ENCODE results near the gene SSB. TPM values are rescaled to one million over a fixed set of nuclear protein-coding genes. Genes with fewer than 3 reads are reported as not detected.
"Not testable (repeated sequence)": the region's sequence is repeated elsewhere in the genome, so short reads cannot be mapped to it uniquely, and the experiment has no call there.

Gene SSB
- total RNA-seq, 4 donors from 2014 or later: 35.5 to 91.0 (median 44.4) TPM

DNA sequence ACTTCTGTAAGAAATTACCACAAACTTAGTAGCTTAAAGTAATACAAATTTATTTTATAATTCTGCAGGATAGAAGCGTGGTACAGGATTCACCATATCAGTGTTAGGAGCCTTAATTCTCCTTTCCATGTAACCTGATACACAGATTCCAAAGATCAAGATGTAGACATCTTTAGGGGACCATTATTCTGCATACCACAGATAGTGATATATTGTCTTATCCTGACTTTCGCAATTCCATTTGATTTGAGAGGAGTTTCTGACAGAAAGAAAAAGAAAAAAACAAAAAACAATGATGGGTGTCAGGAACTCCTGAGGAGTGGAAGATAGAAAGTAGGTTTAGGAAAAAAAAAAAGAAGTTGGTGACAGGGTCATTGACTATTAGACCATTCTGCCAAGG, 40.9 kb upstream of the SSB start:
- Histone ChIP-seq H3K9me3 (no peaks in the 10 kb centered on the region), H3K4me1 (no peaks in the 10 kb centered on the region), H3K36me3 (no peaks in the 10 kb centered on the region), H3K4me3 (no peak overlapping the region), H3K27me3 (no peaks in the 10 kb centered on the region), H3K27ac (no peak overlapping the region)
- 97% methylated on average over 2 of the region's 2 CpGs for WGBS
- TF ChIP-seq POLR2AphosphoS5 (IDR thresholded peaks at IDR 0.05) (no peak), POLR2A (IDR thresholded peaks at IDR 0.05) (no peak), EP300 (IDR thresholded peaks at IDR 0.05) (no peak)
- TF ChIP-seq, protein P1, sequence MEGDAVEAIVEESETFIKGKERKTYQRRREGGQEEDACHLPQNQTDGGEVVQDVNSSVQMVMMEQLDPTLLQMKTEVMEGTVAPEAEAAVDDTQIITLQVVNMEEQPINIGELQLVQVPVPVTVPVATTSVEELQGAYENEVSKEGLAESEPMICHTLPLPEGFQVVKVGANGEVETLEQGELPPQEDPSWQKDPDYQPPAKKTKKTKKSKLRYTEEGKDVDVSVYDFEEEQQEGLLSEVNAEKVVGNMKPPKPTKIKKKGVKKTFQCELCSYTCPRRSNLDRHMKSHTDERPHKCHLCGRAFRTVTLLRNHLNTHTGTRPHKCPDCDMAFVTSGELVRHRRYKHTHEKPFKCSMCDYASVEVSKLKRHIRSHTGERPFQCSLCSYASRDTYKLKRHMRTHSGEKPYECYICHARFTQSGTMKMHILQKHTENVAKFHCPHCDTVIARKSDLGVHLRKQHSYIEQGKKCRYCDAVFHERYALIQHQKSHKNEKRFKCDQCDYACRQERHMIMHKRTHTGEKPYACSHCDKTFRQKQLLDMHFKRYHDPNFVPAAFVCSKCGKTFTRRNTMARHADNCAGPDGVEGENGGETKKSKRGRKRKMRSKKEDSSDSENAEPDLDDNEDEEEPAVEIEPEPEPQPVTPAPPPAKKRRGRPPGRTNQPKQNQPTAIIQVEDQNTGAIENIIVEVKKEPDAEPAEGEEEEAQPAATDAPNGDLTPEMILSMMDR (IDR thresholded peaks at IDR 0.05): no peak
- no peak for DNase-seq (ENCODE audit: low spot score in 2 of 2)

DNA sequence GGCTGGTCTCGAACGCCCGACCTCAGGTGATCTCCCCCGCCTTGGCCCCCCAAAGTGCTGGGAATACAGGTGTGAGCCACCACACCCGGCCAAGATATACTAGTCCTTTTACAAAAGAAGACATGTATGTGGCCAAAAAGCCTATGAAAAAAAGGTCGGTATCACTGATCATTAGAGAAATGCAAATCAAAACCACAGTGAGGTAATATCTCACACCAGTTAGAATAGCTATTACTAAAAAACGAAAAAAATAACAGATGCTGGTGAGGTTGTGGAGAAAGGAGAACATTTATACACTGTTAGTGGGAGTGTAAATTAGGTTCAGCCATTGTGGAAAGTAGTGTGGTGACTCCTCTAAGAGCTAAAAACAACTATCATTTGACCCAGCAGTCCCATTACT, 38.7 kb upstream of the SSB start:
- H3K4me1 ChIP-seq: no peaks in the 10 kb centered on the region
- TF ChIP-seq POLR2AphosphoS5 (IDR thresholded peaks at IDR 0.05): no peak
- TF ChIP-seq, protein P1 (IDR thresholded peaks at IDR 0.05): no peak
- TF ChIP-seq POLR2A (IDR thresholded peaks at IDR 0.05): no peak
- TF ChIP-seq EP300 (IDR thresholded peaks at IDR 0.05): no peak
- H3K27me3 ChIP-seq: no peaks in the 10 kb centered on the region
- no peaks in the 10 kb centered on the region for H3K36me3 ChIP-seq
- no peaks in the 10 kb centered on the region for H3K9me3 ChIP-seq
- WGBS: 68% methylated on average over 7 of the region's 7 CpGs
- H3K27ac ChIP-seq: no peak overlapping the region
- no peak overlapping the region for H3K4me3 ChIP-seq
- no peak for DNase-seq (ENCODE audit: low spot score in 2 of 2)

DNA sequence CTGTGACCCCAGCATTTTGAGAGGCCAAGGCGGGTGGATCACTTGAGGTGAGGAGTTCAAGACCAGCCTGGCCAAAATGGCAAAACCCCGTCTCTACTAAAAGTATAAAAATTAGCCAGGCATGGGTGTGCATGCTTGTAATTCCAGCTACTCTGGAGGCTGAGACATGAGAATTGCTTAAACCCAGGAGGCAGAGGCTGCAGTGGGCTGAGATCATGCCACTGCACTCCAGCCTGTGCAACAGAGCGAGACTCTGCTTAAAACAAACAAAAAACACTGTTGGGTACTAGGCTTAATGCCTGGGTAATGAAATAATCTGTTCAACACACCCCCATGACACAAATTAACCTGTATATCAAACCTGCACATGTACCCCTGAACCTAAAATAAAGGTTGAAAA, 37.9 kb upstream of the SSB start:
- not testable (repeated sequence) for H3K4me3 ChIP-seq; H3K9me3 ChIP-seq; H3K27ac ChIP-seq; H3K4me1 ChIP-seq; H3K36me3 ChIP-seq; H3K27me3 ChIP-seq; DNase-seq (ENCODE audit: low spot score in 2 of 2)
- 92% methylated on average over 3 of the region's 3 CpGs for WGBS

DNA sequence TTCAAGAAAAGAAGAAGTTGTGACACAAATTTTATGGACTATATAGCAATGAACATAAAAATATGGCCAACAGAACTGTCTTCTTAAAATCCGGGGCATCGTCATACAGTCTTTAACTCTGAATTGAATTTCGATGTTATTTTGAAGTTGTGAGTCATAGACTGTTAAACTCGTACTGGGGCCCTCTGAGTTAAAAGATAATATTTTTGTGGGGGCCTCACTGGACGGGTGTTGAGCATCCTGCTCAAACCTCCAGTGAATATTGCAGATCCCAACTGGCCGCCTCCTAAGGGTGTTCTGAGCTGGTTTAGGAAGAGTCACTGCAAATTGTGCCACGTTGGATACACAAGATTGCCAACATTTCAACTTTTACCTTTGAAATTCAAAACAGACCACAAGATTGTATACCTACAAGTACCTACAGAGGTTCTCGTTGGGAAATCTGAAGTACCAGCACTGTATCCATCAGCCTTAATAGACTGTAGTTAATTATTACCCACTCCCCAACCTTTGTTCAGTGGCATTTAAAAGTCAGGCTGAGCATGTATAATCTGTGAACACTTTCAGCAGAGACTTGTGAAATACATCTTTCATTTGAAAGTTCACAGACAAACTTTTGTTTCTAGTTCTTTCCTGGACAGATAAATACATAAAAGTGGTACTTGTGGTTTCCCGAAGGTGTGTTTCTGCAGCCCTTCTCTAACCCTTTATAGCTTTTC, 37.3 kb upstream of the SSB start:
- no peak overlapping the region for H3K4me3 ChIP-seq
- no peaks in the 10 kb centered on the region for H3K27me3 ChIP-seq
- WGBS: 91% methylated on average over 9 of the region's 9 CpGs
- TF ChIP-seq POLR2A (IDR thresholded peaks at IDR 0.05): no peak
- TF ChIP-seq POLR2AphosphoS5 (IDR thresholded peaks at IDR 0.05): no peak
- TF ChIP-seq EP300 (IDR thresholded peaks at IDR 0.05): no peak
- TF ChIP-seq, protein P1 (IDR thresholded peaks at IDR 0.05): no peak
- no peak overlapping the region for H3K27ac ChIP-seq
- no peaks in the 10 kb centered on the region for H3K9me3 ChIP-seq
- no peak for DNase-seq (ENCODE audit: low spot score in 2 of 2)
- no peaks in the 10 kb centered on the region for H3K36me3 ChIP-seq
- H3K4me1 ChIP-seq: no peaks in the 10 kb centered on the region

DNA sequence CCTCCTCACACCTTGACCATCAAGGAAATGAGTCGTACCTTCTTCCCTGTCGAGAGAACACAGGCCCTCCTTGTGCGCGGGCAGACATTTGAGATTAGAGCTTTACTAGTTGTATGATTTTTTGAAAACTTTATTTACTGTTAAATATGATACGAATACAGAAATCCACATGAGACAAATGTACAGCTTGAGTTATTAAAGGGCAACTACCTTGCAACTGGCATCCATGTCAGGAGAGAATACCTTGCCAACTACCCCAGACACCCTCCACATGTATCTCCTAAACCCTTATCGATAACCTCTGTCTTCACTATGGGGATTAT, 36.7 kb upstream of the SSB start:
- Histone ChIP-seq H3K4me1 (peaks cover 2% of the 10 kb centered on the region), H3K9me3 (no peaks in the 10 kb centered on the region), H3K27me3 (no peaks in the 10 kb centered on the region), H3K27ac (no peak overlapping the region), H3K4me3 (no peak overlapping the region), H3K36me3 (no peaks in the 10 kb centered on the region)
- WGBS: 95% methylated on average over 6 of the region's 6 CpGs
- TF ChIP-seq POLR2A (IDR thresholded peaks at IDR 0.05): no peak
- TF ChIP-seq, protein P1 (IDR thresholded peaks at IDR 0.05): no peak
- TF ChIP-seq POLR2AphosphoS5 (IDR thresholded peaks at IDR 0.05): no peak
- no peak for TF ChIP-seq EP300 (IDR thresholded peaks at IDR 0.05)
- DNase-seq (ENCODE audit: low spot score in 2 of 2): no peak

DNA sequence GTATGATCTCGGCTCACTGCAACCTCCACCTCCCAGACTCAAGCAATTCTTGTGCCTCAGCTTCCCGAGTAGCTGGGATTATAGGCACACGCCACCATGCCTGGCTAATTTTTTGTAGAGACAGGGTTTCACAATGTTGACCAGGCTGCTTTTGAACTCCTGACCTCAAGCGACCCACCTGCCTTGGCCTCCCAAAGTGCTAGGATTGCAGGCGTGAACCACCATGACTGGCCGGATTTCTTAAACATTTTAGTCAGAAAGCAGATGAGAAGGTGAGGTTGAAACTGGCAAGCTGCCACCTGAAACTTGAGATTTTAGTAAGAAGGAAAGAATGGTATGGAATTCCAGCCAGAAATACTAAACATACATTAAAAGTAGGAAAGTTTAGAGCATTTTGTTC, 33.1 kb upstream of the SSB start:
- DNase-seq (ENCODE audit: low spot score in 2 of 2): no peak
- Histone ChIP-seq H3K27me3 (peaks cover 16% of the 10 kb centered on the region), H3K27ac (no peak overlapping the region), H3K4me3 (no peak overlapping the region), H3K9me3 (no peaks in the 10 kb centered on the region), H3K4me1 (peaks cover 18% of the 10 kb centered on the region), H3K36me3 (no peaks in the 10 kb centered on the region)
- 90% methylated on average over 6 of the region's 6 CpGs for WGBS
- TF ChIP-seq, protein P1 (IDR thresholded peaks at IDR 0.05): no peak
- TF ChIP-seq EP300 (IDR thresholded peaks at IDR 0.05) (no peak), POLR2AphosphoS5 (IDR thresholded peaks at IDR 0.05) (no peak), POLR2A (IDR thresholded peaks at IDR 0.05) (no peak)
